Astrocyte of the hippocampus (primary cell): Measurements from ENCODE around the gene MFSD6L.

Experiments
- DNase-seq: peaks from one replicate; pipeline ENCODE4 v3.0.0; 2011; ENCODE audit warnings: low read depth, low spot score

MFSD6L gene

DNA sequence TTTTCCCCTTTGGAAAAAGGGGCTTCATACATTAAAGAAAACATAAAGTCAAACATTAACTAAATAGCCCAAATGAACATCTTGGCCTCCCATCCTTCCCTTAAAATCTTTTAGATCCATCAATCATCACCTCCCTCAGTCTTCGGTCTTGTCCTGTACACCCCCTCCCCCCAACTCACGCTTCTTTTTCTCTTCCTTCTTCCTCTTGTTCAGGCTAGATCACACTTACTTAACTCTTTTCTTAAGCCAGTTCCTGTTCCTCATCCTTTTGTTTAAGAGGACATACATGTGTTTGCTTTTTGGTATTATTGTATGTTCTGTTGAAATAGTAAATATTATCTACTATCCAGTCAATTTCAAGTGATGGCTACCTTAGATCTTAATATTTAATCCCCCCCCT is 5.5 kb downstream of the MFSD6L start:
- DNase-seq = no peak

DNA sequence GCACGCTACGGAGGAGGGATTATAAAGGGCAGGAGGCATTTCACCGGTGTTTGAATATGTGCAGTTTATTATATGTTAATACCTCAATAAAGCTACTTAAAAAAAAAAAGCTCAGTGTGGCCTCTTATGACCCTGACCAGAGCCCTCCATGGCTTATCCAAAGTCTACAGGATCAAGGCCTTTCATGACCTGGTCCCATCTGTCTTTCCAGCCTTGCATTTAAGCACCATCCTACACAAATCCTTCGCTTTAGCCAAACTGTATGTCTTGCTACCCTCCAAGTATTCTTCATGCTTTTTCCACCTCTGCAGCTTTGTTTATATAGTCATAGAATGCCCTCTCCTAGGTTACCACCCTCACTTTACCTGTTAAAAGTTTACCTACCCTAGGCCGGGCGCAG is 6.5 kb downstream of the MFSD6L start:
- DNase-seq = no peak

DNA sequence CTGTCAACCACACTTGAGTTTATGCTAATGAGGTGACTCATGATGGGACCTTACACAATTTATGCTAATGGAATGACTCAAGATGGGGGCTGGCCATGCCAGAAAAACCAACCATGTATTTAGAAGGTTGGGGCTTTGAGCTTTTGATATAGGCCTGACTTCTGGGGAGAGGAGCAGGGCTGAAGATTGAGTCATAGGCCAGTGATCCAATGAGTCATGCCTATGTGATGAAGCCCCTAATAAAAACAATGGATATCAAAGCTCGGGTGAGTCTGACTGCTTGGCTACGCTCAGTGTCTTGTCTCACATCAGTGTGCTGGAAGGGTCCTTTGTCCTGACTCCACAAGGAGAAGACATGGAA is 7.3 kb downstream of the MFSD6L start:
- peak; percentile 83 for DNase-seq

DNA sequence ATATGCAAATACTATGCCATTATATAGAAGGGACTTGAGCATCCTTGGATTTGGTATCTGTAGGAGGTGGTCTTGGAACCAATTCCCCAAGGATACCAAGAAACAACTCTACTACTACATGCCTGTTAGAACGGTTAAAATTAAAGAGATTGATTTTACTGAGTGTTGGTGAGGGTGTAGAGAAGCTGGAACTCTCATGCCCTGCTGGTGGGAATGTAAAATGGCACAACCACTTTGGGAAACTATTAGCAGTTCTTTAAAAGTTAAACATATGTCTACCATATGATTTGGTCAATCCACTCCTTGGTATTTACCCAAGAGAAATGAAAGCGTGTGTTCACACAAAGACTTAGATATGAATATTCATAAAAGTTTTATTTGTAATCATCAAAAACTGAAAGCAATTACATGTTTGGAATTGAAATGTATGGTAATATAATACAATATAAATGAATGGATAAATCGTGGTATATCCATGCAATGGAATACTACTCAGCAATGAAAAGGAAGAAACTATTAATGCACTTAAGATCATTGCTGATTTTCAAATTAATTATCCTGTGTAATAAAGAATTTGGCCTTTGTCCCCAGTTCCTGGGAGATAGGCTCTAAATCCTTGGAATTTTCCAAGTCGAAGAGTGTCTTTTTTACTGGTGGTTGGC is 7.8 kb downstream of the MFSD6L start:
- DNase-seq = no peak

DNA sequence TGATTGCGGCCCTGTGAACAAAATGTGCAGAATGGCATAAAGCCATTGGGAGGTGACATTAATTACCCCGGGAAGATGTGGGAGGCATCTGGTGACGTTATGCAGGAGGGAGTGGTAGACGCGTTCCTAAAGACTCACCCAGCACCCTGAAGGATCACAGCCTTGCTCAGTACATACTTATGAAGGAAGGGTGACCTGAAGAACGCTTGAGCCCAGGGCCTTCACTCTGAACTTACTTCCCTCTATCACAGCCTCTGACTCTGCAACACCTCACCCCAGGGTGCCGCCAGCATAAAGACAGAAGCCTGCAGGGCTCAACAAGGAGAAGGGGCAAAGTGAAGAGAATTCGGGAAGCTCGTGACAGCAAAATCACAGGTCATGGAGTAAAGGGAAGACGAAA is 9.4 kb downstream of the MFSD6L start:
- no peak for DNase-seq

DNA sequence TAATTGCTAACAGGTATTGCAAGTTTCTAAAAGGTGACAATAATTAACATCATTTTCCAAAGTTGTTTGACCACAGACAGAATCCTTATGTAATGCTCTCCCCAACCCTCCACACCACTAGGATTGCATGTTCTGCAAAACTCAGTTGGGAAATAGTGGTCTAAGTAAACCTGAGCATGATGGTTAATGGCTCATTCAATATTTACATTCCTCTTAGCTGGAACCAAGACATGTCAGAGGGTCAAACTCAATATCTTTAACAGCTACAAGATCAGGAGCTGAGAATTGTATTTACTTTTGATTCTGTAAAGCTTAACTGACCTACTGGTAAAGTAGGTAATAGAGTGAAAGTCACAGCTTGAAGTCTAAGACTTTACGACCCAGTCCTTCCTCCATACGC is 10.2 kb downstream of the MFSD6L start:
- DNase-seq = no peak

DNA sequence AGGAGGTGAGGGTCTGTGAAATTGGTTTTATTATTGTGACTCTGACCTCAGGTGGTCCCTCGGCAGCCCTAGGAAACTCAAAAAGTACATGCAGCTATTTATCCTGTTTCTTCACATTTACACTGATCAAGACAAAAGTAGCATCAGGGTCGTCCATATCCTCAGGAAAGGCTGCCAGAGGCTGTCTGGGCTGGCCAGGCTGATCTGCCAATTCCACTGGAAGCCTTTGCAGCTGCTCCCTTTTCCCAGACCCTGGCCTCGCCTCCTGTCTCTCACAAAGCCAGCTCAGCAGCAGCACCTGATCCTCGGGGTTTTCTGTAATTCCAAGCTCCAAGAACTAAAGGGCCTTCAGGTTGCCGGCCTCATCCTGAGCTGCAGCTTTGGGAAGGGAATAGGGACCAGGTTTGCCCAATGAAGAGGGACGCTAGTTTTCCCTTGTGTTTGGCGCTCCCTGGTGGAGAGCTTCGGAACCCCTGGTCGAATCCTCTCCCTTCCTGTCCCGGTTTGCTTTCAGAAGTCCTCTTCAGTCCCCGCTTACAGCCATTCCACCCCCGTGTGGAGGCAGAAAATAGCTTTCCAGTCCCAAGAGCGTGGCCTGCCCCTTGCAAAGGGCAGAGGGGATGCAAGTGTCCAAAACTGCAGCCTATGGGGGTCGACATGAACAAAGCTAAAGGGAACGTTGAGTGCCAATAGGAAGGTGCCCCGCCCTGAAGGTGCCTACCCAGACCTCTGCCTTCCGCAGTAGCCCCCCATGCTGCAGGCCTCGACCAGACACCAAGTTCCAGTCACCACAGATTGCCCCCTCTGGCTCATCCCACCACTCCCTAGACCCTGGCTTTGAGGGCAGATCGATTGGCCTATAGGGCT is 13.4 kb downstream of the MFSD6L start:
- DNase-seq = peak; percentile 79

DNA sequence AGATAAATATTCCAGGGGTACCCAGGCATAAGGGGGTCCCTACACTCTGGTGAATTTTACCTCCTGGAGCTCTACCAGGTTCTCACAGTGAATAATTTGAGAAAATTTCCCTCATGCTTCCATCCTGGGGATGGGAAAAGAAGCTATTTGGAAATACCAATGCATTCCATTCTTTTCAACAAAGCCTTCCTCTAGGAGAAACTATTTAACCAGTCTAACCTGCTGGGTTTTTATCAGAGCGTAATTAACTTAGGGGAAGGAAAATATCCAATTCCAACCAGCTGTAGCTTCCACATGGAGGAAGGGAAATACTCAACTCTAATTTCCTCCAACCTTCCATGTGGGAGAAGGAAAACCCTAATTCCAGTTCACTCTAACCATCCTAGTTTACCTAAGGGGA is 17.0 kb downstream of the MFSD6L start:
- DNase-seq = peak; percentile 12

DNA sequence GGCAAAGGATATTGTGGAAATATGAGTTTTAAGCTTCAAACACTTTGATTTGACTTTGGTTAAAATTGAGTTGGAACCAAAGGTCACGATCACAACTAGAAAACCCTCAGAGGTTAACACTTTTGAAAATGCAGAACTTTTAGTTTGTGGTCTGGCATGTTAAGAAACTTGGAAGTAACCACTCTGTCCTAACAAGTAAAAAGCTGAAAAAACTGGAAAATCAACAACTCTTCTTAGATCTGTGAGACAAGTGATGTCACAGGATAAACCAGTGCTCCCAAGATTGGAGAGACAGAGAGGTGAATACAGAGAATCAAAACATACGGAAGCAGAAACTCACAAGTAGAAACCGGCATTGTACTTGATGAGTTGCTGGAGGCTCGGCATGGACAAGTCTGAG is 17.4 kb downstream of the MFSD6L start:
- no peak for DNase-seq

DNA sequence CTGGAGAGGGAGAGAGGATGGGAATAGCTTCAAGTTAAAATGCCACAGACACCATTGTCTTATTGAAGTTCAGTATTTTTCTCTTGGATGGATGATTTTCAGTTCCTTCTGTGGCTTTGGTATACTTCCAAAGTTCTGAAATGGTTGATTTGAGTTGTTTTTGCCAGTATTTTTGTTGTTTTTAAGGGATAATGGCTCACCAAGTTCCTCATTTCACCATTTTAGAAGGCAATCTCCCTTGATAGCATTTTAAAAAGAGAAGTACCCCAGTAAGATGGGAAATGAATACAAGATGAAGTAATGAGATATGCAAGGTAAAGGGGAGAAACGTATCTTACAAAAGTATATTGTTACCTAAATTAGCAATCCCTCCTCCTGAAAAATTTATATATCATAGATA is 22.3 kb downstream of the MFSD6L start:
- DNase-seq = peak; percentile 23

DNA sequence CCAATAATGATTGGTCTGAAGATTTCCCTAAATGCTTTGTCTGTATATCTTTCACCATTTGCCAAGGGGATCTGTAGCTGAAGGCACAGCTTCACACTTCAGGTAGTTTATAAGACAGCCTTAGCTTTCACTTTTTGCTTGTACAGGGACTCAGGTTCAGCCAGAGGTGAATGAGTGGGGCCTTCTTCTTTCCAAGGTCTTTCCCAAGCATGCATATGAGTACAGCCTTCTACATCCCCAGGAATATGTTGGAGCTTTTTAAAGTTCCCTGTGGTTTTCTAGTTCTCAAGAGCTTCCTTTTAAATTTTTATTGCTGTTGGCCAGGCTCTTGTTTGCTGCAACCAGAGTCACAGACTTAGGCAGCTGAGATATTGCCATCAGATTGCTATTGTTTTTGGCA is 22.9 kb downstream of the MFSD6L start:
- DNase-seq = peak; percentile 27

DNA sequence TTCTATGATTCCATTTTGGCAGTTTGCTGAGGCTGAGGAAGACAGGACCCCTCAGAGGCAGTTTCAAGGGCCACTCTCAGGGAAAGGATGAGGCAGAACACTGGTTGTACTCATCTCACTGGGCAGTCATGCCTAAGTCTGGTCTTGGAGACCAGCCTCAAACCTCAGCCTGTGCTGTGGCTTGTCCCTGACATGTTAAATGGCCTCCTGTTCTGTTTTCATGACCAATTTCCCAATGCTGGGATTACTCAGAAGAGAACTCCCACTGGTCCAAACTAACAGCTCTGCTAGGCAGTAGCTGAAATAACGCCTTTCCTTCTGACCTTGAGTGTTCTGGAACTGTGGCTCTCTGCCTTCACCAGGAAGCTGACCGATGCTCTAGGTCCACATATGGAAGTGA is 32.4 kb downstream of the MFSD6L start:
- no peak for DNase-seq

DNA sequence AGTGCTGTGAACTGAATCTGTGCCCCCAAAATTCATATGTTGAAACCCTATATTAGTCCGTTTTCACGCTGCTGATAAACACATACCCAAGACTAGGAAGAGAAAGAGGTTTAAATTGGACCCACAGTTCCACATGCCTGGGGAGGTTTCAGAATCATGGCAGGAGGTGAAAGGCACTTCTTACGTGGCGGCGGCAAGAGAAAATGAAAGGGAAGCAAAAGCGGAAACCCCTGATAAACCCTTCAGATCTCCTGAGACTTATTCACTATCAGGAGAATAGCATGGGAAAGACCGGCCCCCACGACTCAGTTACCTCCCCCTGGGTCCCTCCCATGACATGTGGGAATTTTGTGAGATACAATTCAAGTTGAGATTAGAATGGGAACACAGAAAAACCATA is 37.2 kb downstream of the MFSD6L start:
- no peak for DNase-seq

DNA sequence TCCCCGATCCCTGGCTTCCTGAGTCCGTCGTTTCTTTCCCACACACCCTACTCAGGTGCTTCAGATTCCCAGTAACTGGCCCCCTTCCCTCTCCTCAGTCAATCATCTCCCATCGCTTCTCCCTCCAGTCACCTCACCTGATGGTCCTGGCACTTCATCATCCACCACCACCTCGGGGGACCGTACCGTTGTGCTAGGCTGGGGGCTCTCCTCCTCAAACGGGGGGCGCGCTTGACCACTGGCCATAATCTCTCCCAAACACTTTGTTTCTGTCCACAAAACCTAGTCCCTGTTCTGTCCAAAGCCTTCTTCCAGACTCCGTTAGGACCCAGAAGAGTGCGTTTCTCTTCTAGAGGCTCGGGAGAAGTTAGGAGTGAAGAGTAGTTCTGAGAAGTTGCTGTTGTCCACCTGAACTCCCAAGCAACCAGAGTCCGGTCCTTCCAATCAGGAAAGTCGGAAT is 41.0 kb downstream of the MFSD6L start, which contains the start of gene SPDYE4:
TSS of gene SPDYE4 (minus strand) at position 410 of the 460 bp plus-strand sequence. CDS start at position 246, 164 bp downstream.
- no peak for DNase-seq

DNA sequence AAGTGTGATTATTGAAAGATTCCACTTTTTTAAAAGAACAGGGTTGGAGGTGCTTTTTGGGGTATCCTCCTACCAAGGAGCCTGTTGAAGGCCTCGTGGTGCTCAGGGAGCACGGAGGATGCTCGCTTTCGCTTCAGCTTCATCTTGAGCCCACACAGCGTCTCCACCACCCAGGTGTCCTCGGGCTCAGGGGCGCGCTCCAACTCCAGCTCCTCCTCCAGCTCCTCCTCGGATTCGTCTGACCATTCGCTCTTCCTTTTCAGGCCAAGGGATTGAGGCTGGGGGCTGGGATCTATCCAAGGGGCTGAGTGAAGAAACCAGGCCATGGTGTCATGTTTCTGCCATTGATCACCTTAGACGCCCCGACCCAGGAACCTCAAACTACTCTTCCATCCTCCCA is 42.0 kb downstream of the MFSD6L start:
- DNase-seq = no peak

DNA sequence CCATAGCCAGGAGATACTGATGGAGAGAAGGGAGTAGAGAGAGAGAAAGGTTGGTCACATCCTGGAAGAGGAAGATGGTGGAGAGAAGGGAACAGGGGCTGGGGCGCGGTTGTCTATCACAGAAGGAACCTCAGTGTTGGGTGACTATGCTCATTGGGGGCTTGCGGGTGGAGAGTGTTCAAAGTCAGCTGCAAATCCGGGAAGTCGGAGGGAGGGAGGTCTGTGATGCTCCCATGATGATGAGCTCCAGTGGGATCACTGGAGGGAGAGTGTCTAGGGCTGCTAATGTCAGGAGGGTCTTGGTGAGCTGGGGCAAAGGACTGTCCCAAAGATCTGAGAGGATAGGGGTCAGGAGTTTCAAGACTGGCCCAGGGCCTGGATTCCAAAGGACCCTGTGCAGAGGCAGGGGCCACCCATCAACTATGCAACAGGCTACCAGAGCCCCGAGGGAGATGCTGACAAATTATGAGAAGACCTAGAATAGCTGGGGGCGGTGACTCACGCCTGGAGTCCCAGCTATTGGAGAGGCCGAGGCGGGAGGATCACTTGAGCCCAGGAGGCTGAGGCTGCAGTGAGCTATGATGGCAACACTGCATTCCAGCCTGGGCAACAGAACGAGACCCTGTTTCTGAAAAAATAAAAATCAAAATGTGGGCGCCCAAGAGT is 43.4 kb downstream of the MFSD6L start:
- no peak for DNase-seq

DNA sequence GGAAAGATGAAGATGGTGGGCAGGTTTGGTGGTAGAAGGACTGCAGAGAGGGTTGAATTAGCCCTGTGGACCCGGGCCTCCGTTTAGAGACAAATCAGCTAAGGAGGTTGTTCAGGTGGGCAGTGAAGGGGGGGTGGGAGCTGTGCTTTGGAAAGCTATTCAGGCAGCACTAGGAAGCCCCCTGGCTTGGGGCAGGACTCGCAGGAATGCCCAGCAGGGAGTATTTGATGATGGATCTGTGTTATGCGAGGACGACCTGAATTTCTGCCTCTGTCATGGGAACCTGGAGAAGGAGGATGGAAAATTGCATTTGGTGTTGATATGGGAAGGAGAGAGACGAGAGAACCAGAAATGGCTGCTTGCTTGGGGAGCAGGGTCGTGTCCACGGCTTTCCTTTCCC is 44.3 kb downstream of the MFSD6L start:
- no peak for DNase-seq

DNA sequence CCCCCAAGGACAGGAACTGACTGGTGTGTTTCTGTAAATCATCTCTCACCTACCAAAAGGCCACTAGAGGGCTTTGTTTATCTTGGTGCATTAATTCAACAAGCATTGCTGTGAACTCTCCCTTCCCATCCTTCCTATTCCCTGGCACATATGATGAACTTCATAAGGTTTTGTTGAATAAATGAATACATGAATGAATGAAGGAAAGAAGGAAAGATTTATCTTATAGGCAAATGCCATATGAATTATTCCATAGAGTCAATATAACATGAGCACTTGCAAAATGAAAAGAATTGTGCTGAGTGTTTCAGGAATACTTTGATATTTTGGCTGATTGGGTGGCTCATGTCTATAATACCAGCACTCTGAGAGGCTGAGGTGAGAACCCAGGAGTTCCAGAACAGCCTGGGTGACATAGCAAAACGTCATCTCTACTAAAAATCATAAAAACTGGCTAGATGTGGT is 45.2 kb downstream of the MFSD6L start:
- peak; percentile 23 for DNase-seq

DNA sequence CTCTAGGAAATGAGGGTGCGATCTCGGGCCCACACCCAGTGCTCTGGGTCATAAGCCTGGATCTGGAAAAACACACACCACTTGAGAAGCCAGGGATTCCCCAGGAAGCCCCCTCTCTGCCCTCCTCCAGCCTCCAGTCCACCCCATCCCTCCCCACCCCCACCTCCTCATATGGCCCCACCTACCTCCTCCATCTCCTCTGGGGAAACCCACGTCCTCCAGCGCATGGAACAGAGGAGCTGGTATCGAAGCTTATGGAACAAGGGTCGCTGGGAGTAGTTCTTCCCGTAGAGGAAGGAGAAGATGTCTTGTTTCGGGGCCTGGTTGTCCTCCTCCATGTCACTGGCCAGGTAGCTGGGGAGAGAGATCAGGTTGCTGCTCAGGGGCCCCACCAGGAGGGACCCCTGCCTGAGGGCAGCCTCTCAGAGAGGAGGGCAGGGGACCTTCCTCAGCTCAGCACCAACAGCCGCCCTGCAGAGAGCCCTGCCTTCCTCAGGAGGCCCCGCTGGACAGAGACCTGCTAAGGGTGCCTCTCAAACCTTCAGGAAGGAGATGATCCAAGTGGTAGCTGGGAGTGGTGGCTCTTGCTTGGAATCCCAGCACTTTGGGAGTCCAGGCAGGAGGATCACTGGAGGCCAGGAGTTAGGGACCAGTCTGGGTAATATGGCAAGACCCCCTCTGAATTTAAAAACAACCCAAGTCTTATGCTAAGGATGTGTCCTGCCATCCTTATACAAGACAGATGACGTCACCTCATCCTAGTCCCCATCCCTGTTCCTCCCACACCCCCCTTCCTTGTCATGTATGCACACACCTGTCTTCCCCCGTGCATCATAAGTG is 45.8 kb downstream of the MFSD6L start:
- DNase-seq = no peak

DNA sequence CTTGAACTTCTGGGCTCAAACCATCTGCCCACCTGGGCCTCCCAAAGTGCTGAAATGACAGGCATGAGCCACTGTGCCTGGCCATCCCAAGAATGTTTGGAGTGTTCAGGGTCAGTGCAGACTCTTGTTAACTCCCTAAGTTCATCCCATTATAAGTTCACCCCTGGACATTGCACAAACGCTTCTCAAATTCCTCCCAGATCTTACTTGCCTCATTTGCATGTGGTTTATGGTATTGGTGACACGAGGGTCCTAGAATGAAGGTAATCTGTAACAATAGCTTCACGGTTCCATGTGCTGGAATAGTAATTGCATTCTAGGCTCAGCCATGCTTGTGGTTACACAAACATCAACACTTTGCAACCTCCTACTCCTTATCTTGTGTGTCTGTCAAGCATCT is 49.5 kb downstream of the MFSD6L start:
- DNase-seq = no peak

DNA sequence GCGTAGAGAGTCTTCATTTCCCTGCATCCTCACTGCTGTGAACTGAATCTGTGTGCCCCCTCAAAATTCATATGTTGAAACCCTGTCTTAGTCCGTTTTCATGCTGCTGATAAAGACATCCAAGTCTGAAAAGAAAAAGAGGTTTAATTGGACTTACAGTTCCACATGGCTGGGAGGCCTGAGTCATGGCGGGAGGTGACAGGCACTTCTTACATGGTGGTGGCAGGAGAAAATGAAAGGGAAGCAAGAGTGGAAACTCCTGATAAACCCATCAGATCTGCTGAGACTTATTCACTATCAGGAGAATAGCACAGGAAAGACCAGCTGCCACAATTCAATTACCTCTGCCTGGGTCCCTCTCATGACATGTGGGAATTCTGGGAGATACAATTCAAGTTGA is 51.4 kb downstream of the MFSD6L start:
- no peak for DNase-seq
